Mammary epithelial cell (primary cell): ENCODE measurements around the gene SHKBP1.

ENCODE experiments used
- CTCF ChIP-seq, 2 donors: IDR thresholded peaks in 1 of 2; conservative IDR thresholded peaks in 1 of 2; 2 replicates each; pipeline ENCODE4 v1.5.1; 2011 to 2012; ENCODE audit warnings: inconsistent platforms in 2 of 2, low read length in 2 of 2, mild to moderate bottlenecking in 2 of 2, control low read depth in 1 of 2, low read depth in 1 of 2; ENCODE audit not compliant: insufficient read depth in 1 of 2; ENCODE audit errors: extremely low read depth in 1 of 2
- EZH2 ChIP-seq: IDR thresholded peaks from 2 replicates; pipeline ENCODE4 v1.6.1; 2012; ENCODE audit warnings: low read length, inconsistent platforms, borderline replicate concordance

GRCh38 chr19:40622773-40623075, 46.1 kb downstream of the SHKBP1 start:
- no peak for TF ChIP-seq CTCF (conservative IDR thresholded peaks at IDR 0.05 in 1 of 2, IDR thresholded peaks at IDR 0.05 in 1 of 2; ENCODE audit: extremely low read depth in 1 of 2, insufficient read depth in 1 of 2, low read depth in 1 of 2, low read length in 2 of 2)
- no peak for TF ChIP-seq EZH2
